Caco-2 (cell line): ENCODE results near the gene LHX2. TPM values are rescaled to one million over a fixed set of nuclear protein-coding genes. Genes with fewer than 3 reads are reported as not detected.

Experiments used
- BruUV-seq: library from RNA; stranded (reverse); fragments of 400-500 nt; replicated peaks from 2 replicates; lab custom pipeline; 2021; lab: Mats Ljungman, UMichigan
- CTCF ChIA-PET: fragments of 300-600 bp; sonication (Branson Sonifier 250); formaldehyde crosslinking; loops from one replicate; lab custom pipeline; 2022; ENCODE audit warnings: antibody characterized with exemption; lab: Charles Lee
- POLR2A ChIA-PET: fragments of 300-600 bp; sonication (Branson Sonifier 250); formaldehyde crosslinking; loops from one replicate; lab custom pipeline; 2022; ENCODE audit warnings: antibody characterized with exemption; lab: Charles Lee
- DNase-seq, 2 experiments: peaks; one replicate each; pipeline versions ENCODE4 v3.0.0 to v3.0.0-alpha.2; 2020 to 2022
- H3K27me3 ChIP-seq: replicated peaks from 2 replicates; pipeline ENCODE4 v1.6.0; 2011; ENCODE audit warnings: low read length; ENCODE audit not compliant: control insufficient read depth, insufficient read depth
- H3K36me3 ChIP-seq: 2 replicates; pipeline ENCODE4 v1.5.1; 2011; ENCODE audit warnings: low read length; ENCODE audit not compliant: control insufficient read depth, insufficient read depth
- H3K4me1 ChIP-seq: fragments of 250-450 bp; sonication (Bioruptor Pico); 2 replicates; pipeline ENCODE4 v1.5.1; 2020; ENCODE audit warnings: mild to moderate bottlenecking
- H3K4me3 ChIP-seq: 2 replicates; pipeline ENCODE4 v1.5.1; 2011; ENCODE audit warnings: low read depth, mild to moderate bottlenecking, control low read depth, low read length
- H3K9me3 ChIP-seq: fragments of 250-450 bp; sonication (Bioruptor Pico); 2 replicates; pipeline ENCODE4 v1.5.1; 2020; ENCODE audit warnings: mild to moderate bottlenecking, moderate library complexity
- H3K27ac Mint-ChIP-seq: one replicate; pipeline ENCODE4 v1.8.0; 2022; ENCODE audit warnings: mixed read lengths; ENCODE audit not compliant: unreplicated experiment
- H3K27me3 Mint-ChIP-seq: one replicate; pipeline ENCODE4 v1.8.0; 2022; ENCODE audit warnings: mixed read lengths; ENCODE audit not compliant: insufficient read depth, unreplicated experiment
- H3K36me3 Mint-ChIP-seq: one replicate; pipeline ENCODE4 v1.8.0; 2022; ENCODE audit warnings: mild to moderate bottlenecking, mixed read lengths; ENCODE audit not compliant: insufficient read depth, unreplicated experiment
- H3K4me1 Mint-ChIP-seq: one replicate; pipeline ENCODE4 v1.8.0; 2022; ENCODE audit warnings: low read depth, mixed read lengths; ENCODE audit not compliant: unreplicated experiment
- H3K4me3 Mint-ChIP-seq: one replicate; pipeline ENCODE4 v1.8.0; 2022; ENCODE audit warnings: mild to moderate bottlenecking, moderate library complexity, mixed read lengths; ENCODE audit not compliant: unreplicated experiment
- H3K9me3 Mint-ChIP-seq: one replicate; pipeline ENCODE4 v1.8.0; 2022; ENCODE audit warnings: mixed read lengths; ENCODE audit not compliant: unreplicated experiment
- CTCF ChIP-seq, 2 experiments: fragments of 200-600 bp in 1 of 2; IDR thresholded peaks; 1 replicate in 1 of 2; 2 replicates in 1 of 2; pipeline versions ENCODE4 v1.5.1 to v1.8.0; 2011 to 2022; ENCODE audit warnings: antibody characterized with exemption in 1 of 2, control low read depth in 1 of 2, inconsistent platforms in 1 of 2, low read depth in 1 of 2, low read length in 1 of 2, mild to moderate bottlenecking in 1 of 2, moderate library complexity in 1 of 2; ENCODE audit not compliant: insufficient read depth in 1 of 2, severe bottlenecking in 1 of 2, unreplicated experiment in 1 of 2
- intact Hi-C: fragments of 100-400 bp; cut with micrococcal nuclease; formaldehyde crosslinking; loops from one replicate; pipeline ENCODE4 v1.10.0; 2022; ENCODE audit not compliant: unreplicated experiment
- total RNA-seq: library from RNA; stranded (reverse); gene quantifications from 2 replicates; pipeline ENCODE4 v1.2.3, GENCODE V29; 2022

The LHX2 gene
- total RNA-seq, 1 experiment from 2014 or later: 4.0 TPM

- no peak for DNase-seq
- no peaks in the 10 kb centered on the region for H3K36me3 ChIP-seq
- Mint-ChIP-seq H3K27me3 (no peaks in the 10 kb centered on the region), H3K9me3 (no peaks in the 10 kb centered on the region), H3K4me1 (peaks cover 26% of the 10 kb centered on the region), H3K4me3 (no peak overlapping the region), H3K36me3 (peaks cover 4% of the 10 kb centered on the region), H3K27ac (peak overlapping the region; percentile 43)
- intact Hi-C loops: no loop called here
- peaks cover 38% of the 10 kb centered on the region for H3K4me1 ChIP-seq
- no TSS peak for BruUV-seq
- H3K9me3 ChIP-seq: no peaks in the 10 kb centered on the region
- no peaks in the 10 kb centered on the region for H3K27me3 ChIP-seq
- no peak overlapping the region for H3K4me3 ChIP-seq
- ChIA-PET CTCF (no interaction called here), POLR2A (no interaction called here)
- no peak for TF ChIP-seq CTCF (IDR thresholded peaks at IDR 0.05; ENCODE audit: insufficient read depth in 1 of 2, low read depth in 1 of 2, low read length in 1 of 2, severe bottlenecking in 1 of 2, unreplicated experiment in 1 of 2)
Measured at GRCh38 chr9:124078641-124079040, 67.1 kb downstream of the LHX2 start.

GRCh38 chr9:124079176-124079925 is 67.8 kb downstream of the LHX2 start:
- CTCF ChIA-PET: no interaction called here
- TF ChIP-seq CTCF (IDR thresholded peaks at IDR 0.05; ENCODE audit: insufficient read depth in 1 of 2, low read depth in 1 of 2, low read length in 1 of 2, severe bottlenecking in 1 of 2, unreplicated experiment in 1 of 2): no peak
- POLR2A ChIA-PET: interaction anchor here (0.6 kb wide), 1 partner anchor 308 kb away, joined by 3 read pairs; no protein-coding TSS in a partner anchor
- Mint-ChIP-seq H3K4me1 (peaks cover 26% of the 10 kb centered on the region), H3K27ac (no peak overlapping the region), H3K27me3 (no peaks in the 10 kb centered on the region), H3K4me3 (no peak overlapping the region), H3K9me3 (no peaks in the 10 kb centered on the region), H3K36me3 (peaks cover 4% of the 10 kb centered on the region)
- no TSS peak for BruUV-seq
- no peak for DNase-seq
- H3K4me1 ChIP-seq: peaks cover 37% of the 10 kb centered on the region
- H3K27me3 ChIP-seq: no peaks in the 10 kb centered on the region
- no peak overlapping the region for H3K4me3 ChIP-seq
- intact Hi-C loops: no loop called here
- H3K36me3 ChIP-seq: no peaks in the 10 kb centered on the region
- H3K9me3 ChIP-seq: no peaks in the 10 kb centered on the region

DNA sequence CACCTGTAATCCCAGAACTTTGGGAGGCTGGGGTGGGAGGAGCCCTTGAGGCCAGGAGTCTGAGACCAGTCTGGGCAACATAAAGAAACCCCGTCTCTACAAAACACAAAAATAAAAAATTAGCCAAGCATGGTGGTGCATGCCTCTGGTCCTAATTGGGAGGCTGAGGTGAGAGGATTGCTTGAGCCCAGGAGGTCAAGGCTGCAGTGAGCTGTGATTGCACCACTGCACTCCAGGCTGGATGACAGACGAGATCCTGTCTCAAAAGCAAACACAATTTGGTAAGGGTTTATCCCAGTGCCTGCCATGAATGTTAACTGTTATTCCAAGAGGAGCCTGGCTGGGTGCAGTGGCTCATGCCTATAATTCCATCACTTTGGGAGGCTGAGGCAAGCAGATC is 71.1 kb downstream of the LHX2 start:
- intact Hi-C loops: no loop called here
- Mint-ChIP-seq H3K9me3 (no peaks in the 10 kb centered on the region), H3K27ac (no peak overlapping the region), H3K4me3 (no peak overlapping the region), H3K4me1 (peaks cover 22% of the 10 kb centered on the region), H3K36me3 (no peaks in the 10 kb centered on the region), H3K27me3 (no peaks in the 10 kb centered on the region)
- ChIA-PET POLR2A (no interaction called here), CTCF (no interaction called here)
- H3K36me3 ChIP-seq: no peaks in the 10 kb centered on the region
- H3K4me1 ChIP-seq: peaks cover 18% of the 10 kb centered on the region
- no peaks in the 10 kb centered on the region for H3K27me3 ChIP-seq
- no peak for DNase-seq
- H3K4me3 ChIP-seq: no peak overlapping the region
- no TSS peak for BruUV-seq
- no peak for TF ChIP-seq CTCF (IDR thresholded peaks at IDR 0.05; ENCODE audit: insufficient read depth in 1 of 2, low read depth in 1 of 2, low read length in 1 of 2, severe bottlenecking in 1 of 2, unreplicated experiment in 1 of 2)
- H3K9me3 ChIP-seq: no peaks in the 10 kb centered on the region

Other genes with a start within 250 kb of the LHX2 start
- 34.3 and 41.6 TPM in 2 replicates for gene DENND1A, start 81.6 kb upstream of the LHX2 start, total RNA-seq
- 56.6 and 66.6 TPM in 2 replicates for gene NEK6, start 246.2 kb downstream of the LHX2 start, total RNA-seq